K562 (cell line): ENCODE results near the gene PRR36. TPM values are rescaled to one million over a fixed set of nuclear protein-coding genes. Genes with fewer than 3 reads are reported as not detected.

Experiments
- L3MBTL2 ChIP-seq: fragments of 450-650 bp; IDR thresholded peaks from 2 replicates; pipeline ENCODE4 v1.6.1; 2016; ENCODE audit warnings: mild to moderate bottlenecking, moderate library complexity
- NCOR1 ChIP-seq: fragments of 450-650 bp; IDR thresholded peaks from 2 replicates; pipeline ENCODE4 v1.6.1; 2016; ENCODE audit warnings: mild to moderate bottlenecking, moderate library complexity
- NFRKB ChIP-seq: fragments of 450-650 bp; IDR thresholded peaks from 2 replicates; pipeline ENCODE4 v1.6.1; 2016; ENCODE audit warnings: low read depth
- NFXL1 ChIP-seq: fragments of 450-650 bp; formaldehyde crosslinking; IDR thresholded peaks from 2 replicates; pipeline ENCODE4 v1.4.0; 2021; ENCODE audit warnings: mild to moderate bottlenecking
- SIN3A ChIP-seq, 2 experiments: fragments of 150-350 bp in 1 of 2; IDR thresholded peaks; 2 replicates each; pipeline ENCODE4 v1.6.1; 2011 to 2016; ENCODE audit warnings: borderline replicate concordance in 2 of 2, low read depth in 2 of 2, low read length in 2 of 2, mild to moderate bottlenecking in 2 of 2, moderate library complexity in 2 of 2; ENCODE audit not compliant: control insufficient read depth in 1 of 2
- TAF9B ChIP-seq: fragments of 450-650 bp; IDR thresholded peaks from 2 replicates; pipeline ENCODE4 v1.6.1; 2018; ENCODE audit warnings: mild to moderate bottlenecking; ENCODE audit not compliant: partially characterized antibody
- TBL1XR1 ChIP-seq, 2 experiments: IDR thresholded peaks; 2 replicates each; pipeline ENCODE4 v1.6.1; 2012; ENCODE audit warnings: improper control_type of control experiment in 2 of 2, low read length in 2 of 2, mild to moderate bottlenecking in 1 of 2
- TOE1 ChIP-seq, 2 experiments: fragments of 450-650 bp in 1 of 2; sonication (generic) in 1 of 2; formaldehyde crosslinking in 1 of 2; IDR thresholded peaks; 2 replicates each; pipeline versions ENCODE4 v1.7.1 to v1.8.0; 2016 to 2022; ENCODE audit warnings: borderline replicate concordance in 2 of 2, mild to moderate bottlenecking in 2 of 2, antibody characterized with exemption in 1 of 2, inconsistent platforms in 1 of 2, low read depth in 1 of 2, missing genetic modification reagents in 1 of 2, moderate library complexity in 1 of 2
- XRCC3 ChIP-seq: fragments of 450-650 bp; IDR thresholded peaks from 2 replicates; pipeline ENCODE4 v1.6.1; 2017; ENCODE audit warnings: mild to moderate bottlenecking, moderate library complexity
- YBX1 ChIP-seq: fragments of 450-650 bp; IDR thresholded peaks from 2 replicates; pipeline ENCODE4 v1.7.1; 2016; ENCODE audit warnings: mild to moderate bottlenecking
- ZFPM2 ChIP-seq: fragments of 250-450 bp; sonication (Bioruptor Pico); IDR thresholded peaks from 2 replicates; pipeline ENCODE4 v1.5.1; 2022; ENCODE audit warnings: mild to moderate bottlenecking
- ZNF354B ChIP-seq: fragments of 250-450 bp; sonication (Bioruptor Pico); IDR thresholded peaks from 2 replicates; pipeline ENCODE4 v1.4.0; 2020
- ZNF707 ChIP-seq: fragments of 250-450 bp; sonication (Bioruptor Pico); conservative IDR thresholded peaks from 2 replicates; pipeline ENCODE4 v1.8.0; 2022; ENCODE audit warnings: inconsistent platforms, mild to moderate bottlenecking, moderate library complexity
- polyA plus RNA-seq, 8 experiments: library from polyadenylated mRNA; depleted of rRNA in 4 of 8; stranded (reverse) in 5 of 8; unstranded in 3 of 8; fragments of >200 nt; fragmentation: Nextera tagmentation in 2 of 8; fragmentation: Illumina TruSeq in 1 of 8; extraction: Ambion mirVana in 2 of 8; extraction: Trizol in 1 of 8; gene quantifications; 2 replicates each; pipeline versions ENCODE4 v1.2.1 to v1.2.3, GENCODE V29; 2011 to 2014; ENCODE audit warnings: inconsistent platforms in 1 of 8, missing spikeins in 1 of 8
- total RNA-seq, 7 experiments: library from RNA; depleted of rRNA in 6 of 7; stranded (reverse); fragments of >200 nt in 6 of 7; fragmentation: Illumina TruSeq in 2 of 7; extraction: Trizol in 2 of 7; gene quantifications; 2 replicates each; pipeline versions ENCODE4 v1.2.1 to v1.2.3, GENCODE V29; 2011 to 2021; ENCODE audit warnings: low replicate concordance in 1 of 7
- TF ChIP-seq, protein P1 (sequence below): sonication (generic); formaldehyde crosslinking; IDR thresholded peaks from 2 replicates; pipeline ENCODE4 v1.8.0; 2022; ENCODE audit warnings: mild to moderate bottlenecking, missing genetic modification reagents
- TF ChIP-seq, protein P2 (sequence below): fragments of 250-450 bp; sonication (Bioruptor Pico); IDR thresholded peaks from 2 replicates; pipeline ENCODE4 v1.5.0; 2022; ENCODE audit warnings: mild to moderate bottlenecking
- TF ChIP-seq, protein P3 (sequence below): fragments of 250-450 bp; sonication (Bioruptor Pico); IDR thresholded peaks from 2 replicates; pipeline ENCODE4 v1.8.0; 2022; ENCODE audit warnings: inconsistent platforms, mild to moderate bottlenecking, moderate library complexity, borderline replicate concordance
- TF ChIP-seq, protein P4 (sequence below): fragments of 450-650 bp; formaldehyde crosslinking; IDR thresholded peaks from 2 replicates; pipeline ENCODE4 v1.4.0; 2020; ENCODE audit warnings: mild to moderate bottlenecking, mixed read lengths

PRR36 gene
- total and polyA plus RNA-seq, 9 of the 15 experiments (the other 6 are each of a cell fraction or from before 2014, with no cell fraction given) = 0.05 to 0.42 (median 0.06) TPM; not detected in 6

DNA sequence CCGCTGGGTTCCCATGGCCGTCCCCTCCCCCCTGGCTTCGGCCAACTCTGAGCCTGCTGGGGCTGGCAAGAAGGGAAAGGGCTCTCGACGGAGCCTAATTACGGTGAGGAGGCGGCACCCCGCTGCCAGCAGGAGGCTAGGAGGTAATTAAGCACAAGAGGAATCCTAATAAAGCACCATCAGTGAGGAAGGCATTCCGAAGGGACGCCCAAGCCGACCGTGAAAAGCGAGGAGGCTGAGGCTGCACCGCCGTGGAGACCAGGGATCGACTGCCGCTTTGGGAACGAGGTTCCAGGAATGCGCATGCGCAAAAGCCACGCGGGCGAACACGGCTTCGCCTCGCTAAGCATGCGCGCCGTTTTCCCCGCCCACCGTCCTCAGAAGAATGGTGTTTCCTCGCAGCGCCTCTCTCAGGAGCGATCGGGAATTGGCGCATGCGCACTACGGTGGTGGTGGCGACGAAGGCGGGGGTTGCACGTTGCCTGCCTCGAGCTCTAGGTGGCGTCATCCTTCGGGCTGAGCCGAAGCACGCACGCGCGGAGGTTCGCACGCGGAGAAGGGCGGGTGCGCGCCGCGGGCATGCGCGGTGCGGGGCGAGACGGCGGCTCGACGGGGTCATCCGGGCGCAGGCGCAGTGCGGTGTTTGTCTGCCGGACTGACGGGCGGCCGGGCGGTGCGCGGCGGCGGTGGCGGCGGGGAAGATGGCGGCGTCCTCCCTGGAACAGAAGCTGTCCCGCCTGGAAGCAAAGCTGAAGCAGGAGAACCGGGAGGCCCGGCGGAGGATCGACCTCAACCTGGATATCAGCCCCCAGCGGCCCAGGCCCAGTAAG is 29.3 kb upstream of the PRR36 start, which contains the start of gene MAP2K7 (continued):
- TF ChIP-seq, protein P1, sequence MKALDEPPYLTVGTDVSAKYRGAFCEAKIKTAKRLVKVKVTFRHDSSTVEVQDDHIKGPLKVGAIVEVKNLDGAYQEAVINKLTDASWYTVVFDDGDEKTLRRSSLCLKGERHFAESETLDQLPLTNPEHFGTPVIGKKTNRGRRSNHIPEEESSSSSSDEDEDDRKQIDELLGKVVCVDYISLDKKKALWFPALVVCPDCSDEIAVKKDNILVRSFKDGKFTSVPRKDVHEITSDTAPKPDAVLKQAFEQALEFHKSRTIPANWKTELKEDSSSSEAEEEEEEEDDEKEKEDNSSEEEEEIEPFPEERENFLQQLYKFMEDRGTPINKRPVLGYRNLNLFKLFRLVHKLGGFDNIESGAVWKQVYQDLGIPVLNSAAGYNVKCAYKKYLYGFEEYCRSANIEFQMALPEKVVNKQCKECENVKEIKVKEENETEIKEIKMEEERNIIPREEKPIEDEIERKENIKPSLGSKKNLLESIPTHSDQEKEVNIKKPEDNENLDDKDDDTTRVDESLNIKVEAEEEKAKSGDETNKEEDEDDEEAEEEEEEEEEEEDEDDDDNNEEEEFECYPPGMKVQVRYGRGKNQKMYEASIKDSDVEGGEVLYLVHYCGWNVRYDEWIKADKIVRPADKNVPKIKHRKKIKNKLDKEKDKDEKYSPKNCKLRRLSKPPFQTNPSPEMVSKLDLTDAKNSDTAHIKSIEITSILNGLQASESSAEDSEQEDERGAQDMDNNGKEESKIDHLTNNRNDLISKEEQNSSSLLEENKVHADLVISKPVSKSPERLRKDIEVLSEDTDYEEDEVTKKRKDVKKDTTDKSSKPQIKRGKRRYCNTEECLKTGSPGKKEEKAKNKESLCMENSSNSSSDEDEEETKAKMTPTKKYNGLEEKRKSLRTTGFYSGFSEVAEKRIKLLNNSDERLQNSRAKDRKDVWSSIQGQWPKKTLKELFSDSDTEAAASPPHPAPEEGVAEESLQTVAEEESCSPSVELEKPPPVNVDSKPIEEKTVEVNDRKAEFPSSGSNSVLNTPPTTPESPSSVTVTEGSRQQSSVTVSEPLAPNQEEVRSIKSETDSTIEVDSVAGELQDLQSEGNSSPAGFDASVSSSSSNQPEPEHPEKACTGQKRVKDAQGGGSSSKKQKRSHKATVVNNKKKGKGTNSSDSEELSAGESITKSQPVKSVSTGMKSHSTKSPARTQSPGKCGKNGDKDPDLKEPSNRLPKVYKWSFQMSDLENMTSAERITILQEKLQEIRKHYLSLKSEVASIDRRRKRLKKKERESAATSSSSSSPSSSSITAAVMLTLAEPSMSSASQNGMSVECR (CRISPR knock-in tag) = no peak; the same call in 1 of the 2 replicates
- TF ChIP-seq SIN3A (IDR thresholded peaks at IDR 0.05; ENCODE audit: borderline replicate concordance in 2 of 2, control insufficient read depth in 1 of 2, low read depth in 2 of 2, low read length in 2 of 2) (peak in 1 of 2 experiments; percentile 46; a peak in 1 of 4 replicates), XRCC3 (no peak), ZFPM2 (no peak), L3MBTL2 (peak; percentile 98), YBX1 (no peak), NFRKB (no peak), NCOR1 (0 out of 2 replicates have a peak, but pooled peaks have one; percentile 5), TAF9B (peak; percentile 76), TOE1 (IDR thresholded peaks at IDR 0.05; ENCODE audit: borderline replicate concordance) (no peak), TOE1 (CRISPR knock-in tag; IDR thresholded peaks at IDR 0.05; ENCODE audit: borderline replicate concordance, low read depth) (no peak), TBL1XR1 (IDR thresholded peaks at IDR 0.05; ENCODE audit: low read length in 2 of 2) (0 out of 4 replicates have a peak, but pooled peaks of 1 of the 2 experiments have one; percentile 12), ZNF354B (no peak), NFXL1 (CRISPR knock-in tag) (no peak), ZNF707 (no peak)
- TF ChIP-seq, protein P2, sequence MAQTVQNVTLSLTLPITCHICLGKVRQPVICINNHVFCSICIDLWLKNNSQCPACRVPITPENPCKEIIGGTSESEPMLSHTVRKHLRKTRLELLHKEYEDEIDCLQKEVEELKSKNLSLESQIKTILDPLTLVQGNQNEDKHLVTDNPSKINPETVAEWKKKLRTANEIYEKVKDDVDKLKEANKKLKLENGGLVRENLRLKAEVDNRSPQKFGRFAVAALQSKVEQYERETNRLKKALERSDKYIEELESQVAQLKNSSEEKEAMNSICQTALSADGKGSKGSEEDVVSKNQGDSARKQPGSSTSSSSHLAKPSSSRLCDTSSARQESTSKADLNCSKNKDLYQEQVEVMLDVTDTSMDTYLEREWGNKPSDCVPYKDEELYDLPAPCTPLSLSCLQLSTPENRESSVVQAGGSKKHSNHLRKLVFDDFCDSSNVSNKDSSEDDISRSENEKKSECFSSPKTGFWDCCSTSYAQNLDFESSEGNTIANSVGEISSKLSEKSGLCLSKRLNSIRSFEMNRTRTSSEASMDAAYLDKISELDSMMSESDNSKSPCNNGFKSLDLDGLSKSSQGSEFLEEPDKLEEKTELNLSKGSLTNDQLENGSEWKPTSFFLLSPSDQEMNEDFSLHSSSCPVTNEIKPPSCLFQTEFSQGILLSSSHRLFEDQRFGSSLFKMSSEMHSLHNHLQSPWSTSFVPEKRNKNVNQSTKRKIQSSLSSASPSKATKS (CRISPR knock-in tag) = no peak
- TF ChIP-seq, protein P3, sequence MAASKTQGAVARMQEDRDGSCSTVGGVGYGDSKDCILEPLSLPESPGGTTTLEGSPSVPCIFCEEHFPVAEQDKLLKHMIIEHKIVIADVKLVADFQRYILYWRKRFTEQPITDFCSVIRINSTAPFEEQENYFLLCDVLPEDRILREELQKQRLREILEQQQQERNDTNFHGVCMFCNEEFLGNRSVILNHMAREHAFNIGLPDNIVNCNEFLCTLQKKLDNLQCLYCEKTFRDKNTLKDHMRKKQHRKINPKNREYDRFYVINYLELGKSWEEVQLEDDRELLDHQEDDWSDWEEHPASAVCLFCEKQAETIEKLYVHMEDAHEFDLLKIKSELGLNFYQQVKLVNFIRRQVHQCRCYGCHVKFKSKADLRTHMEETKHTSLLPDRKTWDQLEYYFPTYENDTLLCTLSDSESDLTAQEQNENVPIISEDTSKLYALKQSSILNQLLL (CRISPR knock-in tag) = no peak
- TF ChIP-seq, protein P4, sequence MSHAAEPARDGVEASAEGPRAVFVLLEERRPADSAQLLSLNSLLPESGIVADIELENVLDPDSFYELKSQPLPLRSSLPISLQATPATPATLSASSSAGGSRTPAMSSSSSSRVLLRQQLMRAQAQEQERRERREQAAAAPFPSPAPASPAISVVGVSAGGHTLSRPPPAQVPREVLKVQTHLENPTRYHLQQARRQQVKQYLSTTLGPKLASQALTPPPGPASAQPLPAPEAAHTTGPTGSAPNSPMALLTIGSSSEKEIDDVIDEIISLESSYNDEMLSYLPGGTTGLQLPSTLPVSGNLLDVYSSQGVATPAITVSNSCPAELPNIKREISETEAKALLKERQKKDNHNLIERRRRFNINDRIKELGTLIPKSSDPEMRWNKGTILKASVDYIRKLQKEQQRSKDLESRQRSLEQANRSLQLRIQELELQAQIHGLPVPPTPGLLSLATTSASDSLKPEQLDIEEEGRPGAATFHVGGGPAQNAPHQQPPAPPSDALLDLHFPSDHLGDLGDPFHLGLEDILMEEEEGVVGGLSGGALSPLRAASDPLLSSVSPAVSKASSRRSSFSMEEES (CRISPR knock-in tag) = no peak
